ENCODE data around the gene TKTL1.

TKTL1 gene

DNA sequence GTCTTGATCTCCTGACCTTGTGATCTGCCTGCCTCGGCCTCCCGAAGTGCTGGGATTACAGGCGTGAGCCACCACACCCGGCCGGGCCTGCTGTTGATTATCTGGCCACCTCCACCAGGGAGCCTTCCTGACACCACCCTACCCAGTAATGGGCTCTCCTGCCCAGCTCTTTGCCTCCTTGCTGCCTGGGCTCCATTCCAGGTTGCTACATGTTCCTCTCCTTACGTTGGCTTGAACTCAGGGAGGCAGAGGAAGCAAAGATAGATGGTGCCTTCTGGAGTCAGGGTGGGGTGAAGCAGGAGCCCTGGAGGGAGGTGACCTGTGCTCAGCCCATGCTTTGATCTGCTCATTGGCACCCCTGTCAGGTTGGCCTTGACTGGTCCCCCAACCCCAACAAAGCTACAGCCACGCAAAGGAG is 52.5 kb downstream of the TKTL1 start:
- DNase-seq: no peak

DNA sequence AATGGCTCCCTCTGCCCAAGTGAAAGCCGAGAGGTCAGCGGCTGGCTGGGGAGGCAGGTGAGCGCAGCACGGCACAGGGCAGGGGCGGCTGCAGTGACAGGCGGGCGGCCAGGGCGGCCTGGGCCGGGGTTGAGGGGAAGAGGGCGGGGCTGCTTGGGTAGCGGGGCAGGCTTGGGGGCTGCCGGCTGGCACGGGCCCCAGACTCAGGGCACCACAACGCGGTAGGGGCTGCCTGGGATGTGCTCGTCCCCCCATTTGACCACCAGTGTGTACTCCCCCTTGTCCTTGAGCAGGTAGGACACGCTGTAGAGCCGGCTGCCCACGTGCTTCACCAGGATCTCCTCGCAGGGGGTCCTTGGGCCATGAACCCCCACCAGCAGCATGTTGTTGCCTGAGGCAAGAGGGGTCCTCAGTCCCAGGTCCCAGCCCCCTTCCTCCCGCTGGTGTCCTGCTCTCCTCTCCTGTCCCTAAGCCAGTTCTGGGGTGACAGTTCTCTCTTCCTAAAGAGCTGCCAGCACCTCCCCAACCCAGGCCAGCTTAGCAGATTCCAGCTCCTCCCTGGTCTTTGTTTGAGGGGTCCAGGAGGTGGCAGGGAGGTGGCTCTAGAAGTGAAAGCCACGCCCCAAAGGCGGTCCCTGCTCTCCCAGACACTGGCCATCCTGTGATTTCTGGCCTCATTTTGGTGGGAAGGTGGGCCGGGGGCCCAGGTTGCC is 53.2 kb downstream of the TKTL1 start:
- DNase-seq: no peak

DNA sequence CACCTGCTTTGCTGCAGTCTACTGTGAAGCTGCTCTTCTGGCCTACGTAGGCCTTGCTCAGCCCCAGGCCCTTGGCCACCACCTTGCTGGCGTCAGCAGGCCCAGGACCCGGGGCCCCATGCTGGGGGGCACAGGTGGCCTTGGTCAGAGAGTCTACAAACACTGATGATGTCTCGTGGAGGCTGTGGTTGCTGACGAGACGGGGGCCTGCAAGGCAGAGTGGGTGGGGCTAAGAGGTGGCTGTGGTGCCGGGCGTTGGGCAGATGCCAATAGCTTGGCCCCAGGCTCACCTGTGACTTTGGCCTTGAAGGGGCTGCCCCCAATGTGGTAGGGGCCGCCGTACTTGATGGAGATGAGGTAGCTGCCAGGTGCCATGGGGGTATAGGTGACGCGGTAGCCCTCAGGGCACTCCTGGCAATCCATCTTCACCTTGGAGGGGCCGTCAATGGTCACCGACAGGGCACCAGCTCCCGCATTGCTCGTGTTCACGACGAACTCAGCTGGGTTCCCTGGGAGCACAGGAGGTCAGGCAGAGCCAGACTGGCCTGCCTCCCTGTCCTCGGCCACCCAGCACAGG is 53.9 kb downstream of the TKTL1 start:
- DNase-seq: no peak

DNA sequence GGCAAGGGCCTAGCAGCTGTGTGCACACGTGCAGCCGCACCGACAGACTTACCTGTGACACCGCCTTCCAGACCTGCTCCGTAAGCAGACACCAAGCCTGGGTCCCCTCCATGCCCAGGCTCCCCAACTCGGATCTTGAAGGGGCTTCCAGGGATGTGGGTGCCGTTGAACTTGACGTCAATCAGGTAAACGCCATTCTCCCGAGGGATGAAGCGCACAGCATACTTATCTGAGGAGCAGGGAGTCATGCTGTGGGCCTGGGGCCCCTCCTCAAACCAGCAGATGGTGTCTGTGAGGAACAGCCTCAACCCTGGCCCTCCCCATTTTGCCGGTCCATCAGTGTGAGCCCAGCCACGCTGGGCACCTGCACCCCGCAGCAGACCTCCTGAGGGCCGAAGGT is 54.4 kb downstream of the TKTL1 start:
- no peak for DNase-seq

DNA sequence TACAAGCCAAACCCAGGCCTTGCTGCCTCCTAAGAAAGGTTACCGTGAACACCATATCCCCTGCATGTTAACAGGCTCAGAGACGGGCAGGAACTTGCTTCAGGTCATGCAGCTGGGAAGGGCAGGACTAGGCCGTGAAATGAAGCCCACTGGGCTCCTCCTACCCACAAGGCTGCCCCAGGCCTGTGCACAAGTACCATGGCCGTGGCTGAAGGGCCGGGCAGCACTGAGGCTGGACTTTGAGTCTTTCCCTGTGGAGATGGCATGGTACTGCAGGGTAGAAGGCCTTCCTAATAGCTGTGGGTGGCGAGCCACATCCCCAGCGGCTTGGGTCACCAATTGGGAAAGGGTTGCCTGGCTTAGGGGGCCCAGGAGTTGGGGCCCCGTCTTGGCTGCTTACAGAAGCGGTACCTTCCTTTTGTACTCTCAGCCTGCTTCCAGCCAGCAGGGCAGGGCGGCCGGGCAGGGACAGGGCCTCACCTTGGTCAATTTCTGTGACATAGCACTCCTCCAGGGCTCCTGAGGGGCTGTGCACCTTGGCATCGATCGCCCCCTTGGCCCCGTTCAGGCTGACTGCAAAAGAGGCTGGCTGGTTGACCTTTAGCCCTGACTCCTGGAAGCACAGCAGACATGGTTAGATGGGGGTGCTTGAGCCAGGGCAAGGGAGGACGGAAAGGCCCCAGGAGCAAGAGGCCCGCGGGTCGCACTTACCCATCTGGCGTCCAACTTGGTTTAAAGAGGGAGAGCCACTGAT is 55.0 kb downstream of the TKTL1 start:
- no peak for DNase-seq

DNA sequence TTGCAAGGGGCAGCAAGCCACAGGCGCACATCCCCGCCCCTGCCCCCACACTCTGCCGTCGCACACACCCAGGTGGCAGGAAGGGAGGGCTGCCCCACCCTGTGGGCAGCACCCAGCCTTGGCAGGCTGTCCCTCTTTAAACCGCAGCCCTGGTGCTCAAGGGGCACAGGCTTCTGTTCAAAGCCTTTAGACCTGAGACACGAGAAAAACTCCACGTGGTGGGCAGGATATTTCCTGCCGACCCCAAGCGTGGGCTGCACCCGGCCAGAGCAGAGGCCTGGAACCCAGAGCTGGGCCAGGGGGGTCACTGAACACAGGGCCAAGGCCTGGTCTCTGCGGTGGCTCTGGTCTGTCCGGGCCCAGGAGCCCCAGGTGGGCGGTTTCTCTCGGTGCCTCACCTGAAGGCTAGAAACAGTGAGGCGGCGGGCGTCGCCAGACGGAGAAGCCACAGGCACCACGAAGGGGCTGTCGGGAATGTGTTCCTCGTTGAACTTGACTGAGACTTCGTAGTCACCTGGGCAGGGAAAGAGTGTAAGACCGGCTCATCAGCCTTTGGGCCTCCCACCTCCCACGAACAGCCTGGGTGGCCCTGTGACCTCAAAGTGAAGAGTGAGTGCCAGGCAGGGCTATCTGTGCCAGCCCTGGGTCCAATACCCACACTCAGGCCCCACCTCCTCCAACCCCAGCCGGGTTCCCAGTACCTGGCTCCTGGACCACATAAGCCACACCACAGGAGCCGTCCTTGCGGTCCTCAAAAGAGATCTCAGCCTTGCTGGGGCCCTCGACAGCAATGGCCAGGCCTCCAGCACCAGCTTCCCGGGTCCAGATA is 55.8 kb downstream of the TKTL1 start:
- DNase-seq: no peak

DNA sequence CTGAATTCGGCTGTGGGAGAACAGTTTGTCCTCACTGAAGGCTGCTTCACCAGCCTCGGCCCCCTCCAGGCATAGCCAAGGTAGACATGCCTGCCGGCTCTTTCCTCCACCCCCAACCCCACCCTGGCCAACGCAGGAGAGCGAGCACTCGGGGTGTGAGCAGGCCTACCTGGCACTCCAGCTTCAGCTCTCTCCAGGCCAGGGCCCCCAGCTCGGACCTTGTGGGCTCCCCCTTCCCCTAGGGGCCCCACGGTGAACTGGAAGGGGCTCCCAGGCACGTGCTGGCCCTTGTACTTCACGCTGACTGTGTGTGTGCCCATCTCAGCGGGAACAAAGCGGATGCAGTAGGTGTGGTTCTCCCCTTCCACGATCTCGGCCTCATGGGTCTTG is 56.4 kb downstream of the TKTL1 start:
- no peak for DNase-seq

DNA sequence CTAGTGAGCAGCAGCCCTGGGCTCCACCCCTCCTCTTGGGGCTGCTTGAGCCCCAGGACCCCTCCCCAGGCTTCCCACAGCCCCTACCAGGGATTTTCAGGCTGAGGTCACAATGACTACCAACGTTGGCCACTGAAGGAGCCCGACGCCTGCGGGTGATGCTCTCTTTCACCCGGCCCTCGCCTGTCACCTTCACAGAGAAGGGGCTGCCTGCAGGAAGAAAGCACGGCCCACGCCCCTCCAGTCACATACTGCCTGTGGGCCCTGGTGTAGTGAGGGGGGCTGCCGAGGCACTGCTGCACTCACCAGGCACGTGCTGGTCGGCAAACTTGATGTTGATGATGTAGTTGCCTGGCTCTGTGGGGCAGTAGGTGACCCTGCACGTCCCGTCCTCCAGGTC is 56.9 kb downstream of the TKTL1 start:
- no peak for DNase-seq

DNA sequence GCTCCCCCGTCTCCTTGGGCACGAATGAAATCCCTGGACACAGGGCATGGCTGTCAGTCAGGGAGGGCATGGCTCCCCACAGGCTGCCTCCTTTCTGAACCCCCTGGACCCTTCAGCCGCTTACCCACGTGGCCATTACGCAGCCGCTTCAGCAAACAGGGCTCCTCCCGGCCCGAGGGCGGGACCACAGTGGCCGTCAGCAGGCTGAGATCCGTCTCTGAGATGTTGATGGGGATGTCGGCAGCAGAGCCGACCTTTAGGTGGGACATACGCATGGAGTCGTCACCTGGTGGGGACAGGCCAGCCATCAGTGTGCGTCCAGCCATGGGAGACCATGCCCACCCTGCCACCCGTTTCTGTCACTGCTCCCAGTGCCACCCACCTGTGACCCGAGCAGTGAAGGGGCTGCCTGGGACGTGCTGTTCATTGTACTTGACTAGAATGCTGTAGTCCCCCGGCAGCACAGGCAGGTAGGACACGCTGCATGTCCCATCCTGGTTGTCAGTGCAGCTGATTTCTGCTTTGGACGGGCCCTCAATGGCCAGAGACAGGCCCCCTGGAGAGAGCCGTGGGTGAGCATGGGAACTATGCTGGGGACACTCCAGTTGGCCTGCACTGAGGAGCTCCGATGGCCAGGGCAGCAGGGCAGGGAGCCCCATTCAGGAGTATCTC is 57.7 kb downstream of the TKTL1 start:
- no peak for DNase-seq

DNA sequence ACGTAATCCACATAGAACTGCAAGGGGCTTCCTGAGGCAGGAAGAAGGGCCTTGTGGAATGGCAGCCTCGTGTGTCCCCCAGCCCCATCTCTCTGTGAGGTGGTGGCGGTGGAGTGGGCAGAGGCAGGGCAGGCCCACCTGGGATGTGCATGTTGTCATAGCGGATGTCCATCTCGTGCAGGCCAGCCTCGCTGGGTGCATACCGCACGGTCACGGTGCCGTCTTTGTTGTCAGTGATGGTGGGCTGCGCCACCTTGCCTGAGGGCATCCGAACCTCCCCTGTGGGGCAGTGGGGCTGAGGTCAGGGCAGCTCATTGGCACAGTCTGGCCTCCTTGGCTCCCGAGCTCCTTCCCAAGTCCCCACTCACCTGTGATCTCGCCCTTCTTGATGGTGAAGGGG is 58.4 kb downstream of the TKTL1 start:
- no peak for DNase-seq

DNA sequence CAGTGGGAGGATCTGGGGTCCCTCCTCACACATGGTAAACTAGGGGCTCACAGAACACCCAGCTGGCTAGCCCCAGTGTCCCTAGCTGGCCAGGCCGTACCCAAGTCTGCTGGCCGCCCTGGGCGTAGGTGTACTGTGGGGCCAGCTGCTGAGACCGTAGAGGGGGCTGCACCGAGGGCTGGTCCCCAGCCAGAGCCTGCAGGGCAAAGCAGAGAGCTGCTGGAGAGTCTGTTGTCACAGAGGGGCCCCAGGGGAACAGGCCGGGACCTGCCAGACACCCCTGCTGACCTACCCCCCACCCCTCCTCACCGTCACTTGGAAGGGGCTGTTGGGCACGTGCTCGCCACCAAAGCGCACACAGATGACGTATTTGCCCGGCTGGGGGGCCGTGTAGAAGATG is 58.9 kb downstream of the TKTL1 start:
- no peak for DNase-seq

DNA sequence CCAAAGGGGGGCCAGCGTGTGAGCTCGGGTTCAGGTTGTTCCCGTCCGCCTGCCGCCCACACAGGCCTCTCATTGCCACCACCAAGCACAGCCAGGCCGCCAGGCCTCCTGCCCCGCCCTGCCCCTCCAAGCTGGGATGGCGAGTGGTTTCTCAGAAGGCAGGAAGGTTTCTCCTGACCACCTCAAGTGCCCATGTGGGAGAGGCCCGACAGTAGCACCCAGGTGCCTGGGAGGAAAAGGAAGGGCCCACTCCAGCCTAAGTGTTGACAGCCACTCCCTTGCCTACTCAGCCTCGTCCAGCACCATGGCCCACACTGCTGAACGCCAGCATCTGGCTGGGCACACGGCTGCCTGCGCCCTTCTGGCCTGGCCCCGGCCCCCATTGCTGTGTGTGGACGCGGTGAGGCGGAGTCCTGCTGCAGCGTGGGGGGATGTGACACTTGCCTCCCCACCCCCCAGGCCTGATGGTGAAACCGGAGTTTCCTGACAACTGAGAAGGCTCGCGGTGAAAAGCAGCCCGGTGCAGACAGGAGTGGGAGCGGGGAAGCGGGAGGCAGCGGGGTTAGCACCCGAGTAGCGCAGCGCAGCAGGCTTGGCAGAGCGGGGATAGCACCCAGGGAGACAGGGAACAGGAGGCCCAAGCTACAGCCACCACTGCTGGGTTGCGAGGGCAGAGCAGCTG is 59.6 kb downstream of the TKTL1 start:
- DNase-seq: no peak

DNA sequence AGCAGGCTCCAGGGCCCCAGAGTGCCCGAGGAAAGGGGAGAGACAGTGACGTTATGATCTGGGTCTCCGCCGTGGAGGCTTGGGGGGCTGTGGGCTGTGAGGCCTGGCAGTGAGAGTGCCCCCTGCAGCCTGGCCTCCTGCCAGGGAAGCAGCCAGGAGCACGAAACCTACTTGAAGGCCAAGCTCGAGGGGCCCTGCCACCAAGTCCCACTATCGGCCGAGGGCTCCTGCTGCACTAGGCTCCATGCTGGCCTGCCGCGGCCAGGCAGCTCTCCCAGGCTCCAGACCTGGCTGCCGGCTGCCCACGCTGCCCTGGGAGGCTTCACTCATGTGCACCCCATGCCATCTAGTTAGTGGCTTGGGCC is 60.2 kb downstream of the TKTL1 start:
- DNase-seq: no peak

DNA sequence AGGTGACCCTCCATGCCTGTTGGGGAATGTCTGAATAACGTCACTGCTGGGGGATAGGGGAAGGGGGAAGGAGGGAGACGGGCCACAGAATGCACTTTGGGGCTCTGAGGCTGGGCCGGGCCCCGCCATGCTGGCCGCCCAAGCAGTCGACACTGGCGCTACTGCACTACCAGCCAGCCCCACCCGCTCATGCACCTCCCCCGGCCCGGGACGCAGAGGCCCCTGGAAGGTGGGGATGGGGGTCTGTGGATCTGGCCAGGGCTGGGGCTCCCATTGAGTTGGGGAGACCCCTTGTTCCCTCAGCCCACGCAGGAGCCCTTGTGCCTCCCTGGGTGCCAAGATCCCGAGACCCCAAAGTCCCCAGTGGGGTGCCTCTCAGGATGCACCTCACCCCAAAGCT is 61.0 kb downstream of the TKTL1 start:
- DNase-seq: no peak

DNA sequence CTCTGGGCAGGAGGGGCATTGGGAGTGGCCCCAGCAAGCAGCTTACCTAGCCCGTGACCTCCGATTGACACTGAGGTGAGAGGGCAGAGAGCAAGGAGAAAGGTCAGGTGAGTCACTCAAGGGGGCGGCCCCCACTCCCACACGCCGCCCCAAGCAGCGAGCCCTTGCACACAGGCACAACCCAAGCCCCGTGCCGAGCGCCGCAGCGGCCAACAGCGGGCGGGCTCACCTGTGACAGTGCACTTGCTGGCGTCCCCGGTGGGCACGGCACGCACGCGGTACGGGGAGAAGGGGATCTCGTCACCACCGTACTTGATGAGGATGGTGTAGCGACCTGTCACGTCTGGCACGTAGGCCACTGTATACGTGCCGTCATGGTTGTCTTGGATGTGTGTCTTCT is 61.6 kb downstream of the TKTL1 start:
- DNase-seq: no peak

DNA sequence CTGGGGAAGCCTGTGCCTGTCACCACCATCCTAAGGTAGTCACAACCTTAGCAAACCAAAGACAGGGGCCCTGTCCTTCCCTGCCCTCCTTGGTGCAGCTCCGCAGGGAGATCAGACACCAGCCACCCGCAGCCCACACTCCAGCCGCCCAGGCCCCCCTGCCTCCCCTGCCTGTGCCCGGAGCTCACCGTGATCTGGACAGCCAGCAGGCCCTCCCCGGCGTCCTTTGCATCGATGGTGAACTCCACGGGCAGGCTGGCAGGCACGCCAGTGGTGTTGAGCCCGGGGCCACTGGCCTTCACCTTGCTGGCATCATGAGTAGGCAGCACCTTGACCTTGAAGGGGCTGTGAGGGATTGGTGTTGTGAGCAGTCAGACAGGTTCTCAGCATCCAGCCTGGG is 62.4 kb downstream of the TKTL1 start:
- DNase-seq: no peak

DNA sequence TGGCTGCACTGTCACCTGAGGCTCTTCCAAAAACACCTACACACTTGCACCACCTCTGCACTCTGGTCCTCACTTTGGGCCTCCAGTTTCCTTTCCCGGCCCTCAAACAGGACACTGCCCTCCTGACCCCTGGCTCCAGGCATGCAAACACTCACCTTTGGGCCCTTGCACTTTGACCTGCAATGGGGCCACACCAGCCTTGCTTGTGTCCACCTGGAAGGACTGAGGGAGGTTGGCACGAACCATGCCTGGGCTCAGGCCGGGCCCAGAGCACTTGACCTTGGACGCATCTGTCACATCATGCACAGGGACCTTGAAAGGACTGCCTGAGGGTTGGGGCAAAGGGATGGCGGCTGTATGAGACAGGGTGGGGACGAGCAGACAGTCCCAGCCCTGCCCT is 63.2 kb downstream of the TKTL1 start:
- no peak for DNase-seq

DNA sequence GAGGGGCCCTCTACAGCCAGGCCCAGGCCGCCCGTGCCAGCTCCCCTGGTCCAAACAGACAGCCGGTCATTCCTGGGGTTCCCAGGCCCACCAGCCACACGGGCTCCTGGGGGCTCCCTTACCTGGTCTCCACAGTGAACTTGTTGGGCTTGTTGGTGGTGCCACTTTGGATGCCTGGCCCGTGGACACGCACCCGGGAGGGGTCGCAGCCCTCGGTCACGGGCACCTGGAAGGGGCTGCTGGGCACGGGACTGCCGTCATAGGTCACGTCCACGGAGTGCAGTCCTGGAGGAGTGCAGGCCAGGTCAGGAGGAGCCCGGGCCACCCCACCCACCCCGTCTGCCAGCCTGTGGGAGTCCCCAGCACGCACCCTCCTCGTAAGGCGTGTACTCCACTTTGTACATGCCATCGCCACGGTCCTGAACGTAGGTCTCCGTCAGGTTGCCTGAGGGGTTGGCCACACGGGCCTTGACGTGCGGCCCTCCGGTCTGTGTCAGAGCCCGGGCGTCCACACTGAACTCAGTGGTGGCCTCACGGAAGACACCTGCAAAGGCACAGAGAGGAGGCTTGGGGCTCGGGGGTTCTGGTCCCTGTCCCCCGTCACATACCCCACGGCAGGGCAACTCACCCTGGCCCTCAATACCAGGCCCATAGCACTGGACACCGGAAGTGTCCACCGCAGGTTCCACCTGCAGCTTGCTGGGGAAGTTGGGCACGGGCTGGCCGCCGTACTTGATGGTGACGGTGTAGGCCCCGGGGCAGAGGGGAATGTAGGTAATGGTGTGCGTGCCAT is 64.0 kb downstream of the TKTL1 start:
- DNase-seq: no peak

DNA sequence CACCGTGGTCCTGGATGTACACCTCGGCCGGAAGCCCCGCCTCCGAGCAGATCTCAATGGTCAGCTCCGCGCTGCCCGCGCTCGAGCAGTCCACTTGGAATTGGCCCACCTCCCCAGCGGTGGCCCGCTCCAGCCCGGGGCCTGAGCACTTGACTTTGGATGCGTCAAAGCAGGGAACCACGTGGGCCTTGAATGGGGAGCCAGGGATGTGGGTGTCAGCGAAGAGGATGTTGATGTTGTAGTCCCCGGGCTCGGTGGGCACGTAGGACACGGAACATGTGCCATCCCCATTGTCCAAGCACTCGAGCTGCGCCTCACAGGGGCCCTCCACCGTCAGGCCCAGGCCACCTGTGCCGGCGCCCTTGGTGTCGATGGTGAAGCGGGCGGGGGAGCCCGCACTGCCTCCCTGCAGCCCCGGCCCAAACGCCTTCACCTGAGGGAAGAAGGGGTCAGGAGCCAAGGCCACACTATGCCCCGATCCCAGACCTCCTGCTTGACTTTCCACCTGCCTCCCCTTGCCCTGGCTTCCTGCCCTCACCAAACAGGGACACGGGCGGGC is 64.6 kb downstream of the TKTL1 start:
- DNase-seq: no peak

DNA sequence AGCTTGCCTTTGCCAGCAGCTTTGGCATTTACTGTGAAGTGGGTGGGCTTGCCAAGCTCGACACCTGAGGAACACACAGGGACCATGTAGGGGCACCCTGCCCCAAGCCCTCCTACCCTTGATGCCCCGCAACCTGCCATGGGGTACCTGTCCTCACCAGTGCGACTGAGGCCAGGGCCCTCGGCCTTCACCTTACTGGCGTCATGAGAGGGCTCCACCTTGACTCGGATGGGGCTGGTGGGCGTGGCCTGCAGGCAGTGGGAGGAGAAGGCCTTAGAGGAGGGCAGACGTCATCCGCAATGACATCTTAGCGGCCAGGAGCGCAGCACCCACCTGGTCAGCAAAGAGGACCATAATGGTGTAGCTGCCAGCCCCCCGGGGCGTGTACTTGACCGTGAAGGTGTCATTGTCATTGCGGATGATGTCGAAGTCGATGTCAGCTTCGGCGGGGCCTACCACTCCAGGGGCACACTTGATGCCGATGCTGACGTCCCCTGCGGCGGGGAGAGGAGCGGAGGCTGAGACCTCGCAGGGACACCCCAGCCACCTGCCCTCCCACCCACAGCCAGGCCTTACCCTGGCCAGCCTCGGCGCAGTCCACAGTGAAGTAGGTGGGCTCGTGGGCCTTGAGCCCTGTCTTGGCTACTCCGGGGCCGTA is 66.6 kb downstream of the TKTL1 start:
- no peak for DNase-seq

All from NCI-H1092 treated with DMSO at 0.1 percent for 48 hours (cell line).